ENCODE data around the gene ATP6V0A4.
"Not testable (repeated sequence)": the region's sequence is repeated elsewhere in the genome, so short reads cannot be mapped to it uniquely, and the experiment has no call there.

ATP6V0A4 gene

DNA sequence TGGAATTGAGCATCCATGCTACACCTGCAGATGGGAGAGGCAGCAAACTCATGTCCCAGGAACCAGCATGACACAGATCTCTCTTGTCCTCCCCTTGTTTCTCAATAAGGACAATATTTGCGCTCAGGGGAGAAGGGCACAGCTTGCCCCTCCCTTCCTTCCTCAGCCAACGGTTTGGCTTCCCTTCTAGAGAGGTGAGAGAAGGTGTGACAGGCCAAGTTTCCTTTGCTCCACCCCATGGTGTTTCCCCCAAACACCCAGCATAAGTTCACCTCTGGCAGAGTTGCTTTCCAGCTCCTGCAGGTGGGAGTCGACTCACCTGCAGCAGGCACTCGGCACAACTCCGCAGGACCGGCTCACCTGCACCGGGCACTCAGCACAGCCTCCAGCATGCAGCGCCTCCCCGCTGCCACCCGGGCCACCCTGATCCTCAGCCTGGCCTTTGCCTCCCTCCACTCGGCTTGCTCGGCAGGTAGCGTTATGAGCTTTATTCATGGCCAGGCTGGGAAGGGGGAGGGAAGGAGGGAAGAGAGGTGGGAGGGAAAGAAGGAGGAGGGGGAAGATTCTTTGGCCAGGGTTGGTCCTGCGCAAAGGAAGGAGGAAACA lies at the start of gene ATP6V0A4, which contains the start of gene TMEM213:
Gene ATP6V0A4 (minus strand): TSS at position 482 of the 606 bp plus-strand sequence. CDS start 26,949 bp downstream, outside the sequence.
Gene TMEM213 (plus strand): TSS at position 280 of the 606 bp plus-strand sequence. CDS start 111 bp downstream, at position 391.
- FAIRE-seq = no peak

DNA sequence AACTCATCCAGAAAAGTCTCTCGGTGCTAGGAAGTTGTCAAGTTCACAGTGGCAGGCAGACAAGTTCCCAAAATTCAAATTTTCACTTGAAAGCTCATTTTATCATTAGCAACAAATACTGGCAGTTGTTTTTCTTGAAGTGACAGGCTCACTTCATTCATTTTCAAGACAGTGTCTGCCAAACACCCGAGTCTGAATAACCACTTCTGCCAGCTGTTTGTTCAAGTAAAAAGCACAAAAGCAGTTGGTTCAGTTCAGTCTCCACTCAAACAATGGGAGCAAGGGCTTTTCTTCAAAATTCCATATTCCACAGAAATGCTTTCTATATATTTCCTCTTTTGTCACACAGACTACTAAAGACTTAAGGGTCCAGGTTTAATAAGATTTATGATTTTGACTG lies 47.7 kb upstream of the ATP6V0A4 start:
- no peak for FAIRE-seq

DNA sequence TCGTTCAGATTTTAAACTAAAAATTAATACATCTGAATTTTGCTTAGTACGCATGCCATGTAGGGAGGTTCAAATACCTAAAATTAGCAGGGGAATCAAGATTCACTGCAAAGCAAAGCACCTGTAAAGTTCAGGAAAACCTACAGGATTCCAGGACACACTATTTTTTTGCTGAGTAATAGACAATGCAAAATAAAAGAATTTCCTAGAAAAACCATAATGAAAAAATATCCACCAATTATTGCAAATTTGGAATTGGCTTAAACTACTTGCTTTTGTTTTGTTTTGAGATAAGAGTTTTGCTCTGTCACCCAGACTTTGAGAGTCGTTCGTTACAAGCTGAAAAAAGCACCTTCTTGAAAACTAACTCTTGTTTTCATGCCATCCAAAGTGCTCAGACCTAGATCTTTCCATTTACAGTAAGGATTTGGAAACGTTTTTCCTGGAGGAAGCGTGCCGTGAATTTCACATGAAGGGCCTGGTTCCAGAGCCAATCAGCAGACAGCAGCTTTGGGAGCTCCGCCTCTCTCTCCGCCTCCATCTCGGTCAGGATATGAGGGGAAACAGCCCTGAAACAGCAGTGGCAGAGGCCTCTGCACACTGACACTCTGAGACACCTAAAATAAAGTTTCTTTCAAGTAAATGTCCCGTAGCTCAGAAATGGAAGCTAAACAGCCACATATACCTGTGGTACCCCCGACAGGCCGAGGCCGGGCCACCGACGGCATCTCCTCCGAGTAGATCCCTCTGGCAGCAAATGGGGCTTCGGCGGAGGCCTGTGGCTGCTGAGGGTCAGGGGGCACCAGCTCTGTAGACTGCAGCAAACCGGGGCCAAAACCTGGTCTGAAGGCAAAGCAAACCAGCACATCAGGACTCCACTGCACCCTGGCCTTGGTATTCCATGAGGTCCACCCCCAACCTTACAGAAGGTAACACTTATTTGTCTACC lies 45.9 kb upstream of the ATP6V0A4 start:
- FAIRE-seq = no peak

DNA sequence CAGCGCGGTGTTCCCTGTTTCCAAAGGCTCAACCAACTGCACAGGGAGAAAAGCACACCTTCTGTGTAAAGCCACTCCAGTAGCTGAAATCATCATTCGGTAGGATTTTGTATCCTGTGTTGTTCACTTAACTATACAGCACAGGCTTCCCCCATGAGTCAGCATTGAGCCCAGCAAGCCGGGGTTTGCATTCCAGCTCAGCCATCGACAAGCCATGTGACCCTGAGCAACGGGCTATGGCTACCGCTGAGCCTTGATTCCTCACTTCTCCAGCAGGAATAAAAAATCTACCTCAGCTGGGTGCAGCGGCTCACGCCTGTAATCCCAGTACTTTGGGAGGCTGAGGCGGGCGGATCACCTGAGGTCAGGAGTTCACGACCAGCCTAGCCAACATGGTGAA lies 44.1 kb upstream of the ATP6V0A4 start:
- FAIRE-seq = no peak

DNA sequence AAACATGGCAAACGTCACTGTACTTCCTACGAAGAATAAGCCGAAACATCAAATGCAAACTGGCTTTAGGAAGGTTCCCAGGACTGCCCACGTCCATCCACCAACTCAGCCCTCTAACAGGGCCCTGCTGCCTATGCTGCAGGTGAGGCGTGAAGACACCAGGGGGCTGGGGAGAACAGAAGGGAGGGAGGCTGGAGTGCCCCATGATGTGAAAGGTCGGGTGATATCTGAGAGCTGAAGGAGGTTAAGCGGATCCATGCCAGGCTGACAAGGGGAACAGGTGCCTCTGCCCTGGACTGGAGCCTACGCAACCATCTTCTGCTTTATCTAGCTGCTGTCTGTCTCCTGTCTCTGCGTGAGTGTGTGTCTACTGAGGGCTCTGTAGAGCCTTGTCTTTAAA lies 40.2 kb upstream of the ATP6V0A4 start:
- no peak for FAIRE-seq

DNA sequence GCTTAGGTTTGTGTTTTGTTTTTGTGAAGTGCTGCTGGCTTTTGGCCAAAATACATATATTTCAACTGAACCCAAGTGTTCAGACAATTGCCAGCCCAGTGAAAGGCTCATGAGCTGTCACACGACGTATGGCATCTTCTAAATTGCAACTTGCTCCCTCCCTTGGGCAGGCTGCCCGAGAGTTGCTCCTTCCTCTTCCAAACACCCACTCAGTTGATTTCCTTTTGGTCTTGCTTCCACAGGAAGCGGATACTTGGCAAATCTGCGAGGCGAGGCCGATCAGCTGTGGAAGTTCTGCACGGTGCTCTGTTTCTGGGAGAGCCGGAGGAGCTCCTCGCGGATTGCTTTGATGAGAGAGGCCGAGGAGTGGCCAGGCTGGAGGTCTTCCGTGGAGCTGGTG lies 39.6 kb upstream of the ATP6V0A4 start:
- FAIRE-seq = no peak

DNA sequence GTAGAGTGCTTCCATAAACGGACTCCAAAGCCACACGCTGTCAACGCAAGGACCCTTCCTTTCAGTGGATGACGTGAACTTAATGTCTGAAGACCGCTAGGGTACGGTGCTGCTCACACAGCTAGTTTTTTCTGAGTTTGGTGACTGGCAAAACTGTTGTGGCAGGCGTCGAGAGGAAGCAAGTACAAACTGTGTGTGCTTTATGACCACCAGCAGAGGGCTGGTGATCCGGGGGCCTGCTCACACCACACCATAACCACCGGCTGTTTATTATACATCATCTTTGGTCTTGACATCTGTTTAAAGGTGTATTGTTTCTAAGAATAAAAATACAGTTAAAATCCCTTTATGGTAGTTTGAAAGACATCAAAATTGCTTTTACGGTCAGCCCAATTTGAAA lies 37.1 kb upstream of the ATP6V0A4 start:
- no peak for FAIRE-seq

DNA sequence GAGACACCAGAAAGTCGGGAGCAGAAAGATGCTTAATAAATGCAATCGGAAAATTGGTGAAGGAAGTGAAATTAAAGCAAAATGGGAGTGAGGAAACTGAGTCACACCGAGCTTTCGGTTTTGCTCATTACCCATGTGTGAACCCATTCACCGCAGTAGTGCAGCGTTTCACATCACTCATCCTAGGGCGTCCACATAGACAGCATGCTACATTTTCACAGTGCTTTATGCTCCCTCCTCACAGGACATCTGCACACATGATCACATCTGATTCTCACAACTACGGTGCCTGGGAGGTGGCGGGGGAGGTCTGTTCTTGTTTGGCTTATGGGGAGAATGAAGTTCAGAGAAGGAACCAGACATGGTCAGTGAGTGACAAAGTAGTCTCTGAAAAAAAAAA lies 36.6 kb upstream of the ATP6V0A4 start:
- no peak for FAIRE-seq

DNA sequence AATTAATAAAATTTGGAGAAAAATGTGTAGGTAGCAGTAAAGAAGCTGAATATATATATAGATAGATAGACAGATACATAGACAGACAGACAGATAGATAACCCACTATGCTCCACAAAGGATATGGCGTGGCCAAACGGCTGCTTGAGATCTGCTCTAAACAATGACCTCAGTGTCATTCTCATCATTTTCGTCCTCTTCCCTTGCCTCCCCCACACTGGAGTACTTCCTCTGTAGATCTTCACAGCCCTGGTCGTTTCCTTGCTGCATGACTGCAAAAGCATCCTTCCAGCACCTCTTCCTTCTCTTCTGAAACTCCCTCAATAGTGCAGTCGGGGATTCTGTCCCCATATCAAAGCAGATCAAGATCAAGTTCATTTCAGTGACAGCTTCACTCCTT lies 35.6 kb upstream of the ATP6V0A4 start:
- FAIRE-seq = no peak

DNA sequence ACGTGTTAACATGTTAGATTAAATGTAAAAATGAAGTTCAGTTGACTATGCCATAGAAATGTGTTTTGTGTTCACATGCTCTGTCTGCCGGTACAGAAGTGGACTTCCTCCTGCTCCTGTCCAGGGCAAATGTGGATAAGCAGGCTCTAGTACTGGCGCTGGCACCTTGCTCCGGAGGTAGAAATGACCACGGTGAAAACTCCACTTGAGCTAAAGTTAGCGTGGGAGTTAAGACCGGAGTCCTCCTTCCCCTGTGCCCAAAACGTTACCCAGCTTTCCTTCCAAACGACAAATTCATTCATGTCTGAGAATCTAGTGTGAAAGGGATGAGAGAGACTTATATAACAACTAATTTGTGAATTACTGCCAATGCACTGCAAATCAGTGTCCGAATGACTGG lies 35.0 kb upstream of the ATP6V0A4 start:
- FAIRE-seq = no peak

DNA sequence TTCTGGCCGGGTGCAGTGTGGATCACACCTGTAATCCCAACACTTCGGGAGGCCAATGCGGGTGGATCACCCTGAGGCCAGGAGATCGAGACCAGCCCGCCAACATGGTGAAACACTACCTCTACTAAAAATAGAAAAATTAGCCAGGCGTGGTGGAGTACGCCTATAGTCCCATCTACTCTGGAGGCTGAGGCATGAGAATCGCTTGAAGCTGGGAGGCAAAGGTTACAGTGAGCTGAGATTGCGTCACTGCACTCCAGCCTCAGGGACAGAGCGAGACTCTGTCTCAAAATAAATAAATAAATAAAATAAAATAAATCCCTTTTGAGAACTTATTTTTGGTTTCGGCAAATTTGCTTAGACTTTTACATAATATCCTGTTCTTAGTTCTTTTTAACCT lies 31.3 kb upstream of the ATP6V0A4 start:
- no peak for FAIRE-seq

DNA sequence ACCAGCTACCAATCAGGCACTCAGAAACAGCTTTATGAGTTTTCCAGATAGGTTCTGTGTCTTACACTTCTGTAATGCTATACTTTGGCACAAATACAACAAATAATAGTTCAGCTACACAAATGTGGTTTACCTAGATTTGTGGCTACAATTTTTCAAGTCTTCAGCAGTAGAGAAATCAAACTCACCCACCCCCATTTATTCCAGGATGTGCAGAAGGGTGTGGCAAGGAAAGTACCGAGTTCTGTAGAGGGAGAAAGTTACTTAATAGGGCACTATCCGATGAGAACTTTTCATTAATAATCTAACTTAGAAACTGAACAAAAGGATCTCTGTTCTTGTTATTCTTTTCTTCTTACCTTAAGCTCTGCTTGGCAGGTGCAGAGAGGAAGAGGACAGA lies 30.3 kb upstream of the ATP6V0A4 start:
- FAIRE-seq = no peak

DNA sequence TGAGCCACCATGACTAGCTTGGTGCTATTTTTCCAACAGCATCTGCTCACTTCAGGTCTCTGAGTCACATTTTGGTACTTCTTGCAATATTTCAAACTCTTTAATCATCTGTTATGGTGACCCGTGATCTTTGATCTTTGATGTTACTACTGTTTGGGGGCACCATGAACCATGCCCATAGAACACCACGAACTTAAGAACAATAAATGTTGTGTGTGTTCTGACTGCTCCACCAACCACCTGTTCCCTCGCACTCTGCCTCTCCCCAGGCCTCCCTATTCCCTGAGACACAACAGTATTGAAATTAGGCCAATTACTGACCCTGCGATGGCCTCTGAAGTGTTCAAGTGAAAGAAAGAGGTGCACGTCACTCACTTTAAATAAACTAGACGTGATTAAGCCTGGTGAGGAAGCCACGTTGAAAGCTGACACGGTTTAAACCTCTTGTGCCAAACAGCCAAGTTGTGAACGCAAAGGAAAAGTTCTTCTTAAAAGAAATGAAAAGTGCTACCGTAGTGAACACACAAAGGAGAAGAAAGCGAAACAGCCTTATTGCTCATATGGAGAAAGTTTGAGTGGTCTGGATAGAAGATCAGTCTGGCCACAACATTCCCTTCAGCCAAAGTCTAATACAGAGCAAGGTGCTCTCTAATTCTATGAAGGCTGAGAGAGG lies 27.2 kb upstream of the ATP6V0A4 start:
- no peak for FAIRE-seq

DNA sequence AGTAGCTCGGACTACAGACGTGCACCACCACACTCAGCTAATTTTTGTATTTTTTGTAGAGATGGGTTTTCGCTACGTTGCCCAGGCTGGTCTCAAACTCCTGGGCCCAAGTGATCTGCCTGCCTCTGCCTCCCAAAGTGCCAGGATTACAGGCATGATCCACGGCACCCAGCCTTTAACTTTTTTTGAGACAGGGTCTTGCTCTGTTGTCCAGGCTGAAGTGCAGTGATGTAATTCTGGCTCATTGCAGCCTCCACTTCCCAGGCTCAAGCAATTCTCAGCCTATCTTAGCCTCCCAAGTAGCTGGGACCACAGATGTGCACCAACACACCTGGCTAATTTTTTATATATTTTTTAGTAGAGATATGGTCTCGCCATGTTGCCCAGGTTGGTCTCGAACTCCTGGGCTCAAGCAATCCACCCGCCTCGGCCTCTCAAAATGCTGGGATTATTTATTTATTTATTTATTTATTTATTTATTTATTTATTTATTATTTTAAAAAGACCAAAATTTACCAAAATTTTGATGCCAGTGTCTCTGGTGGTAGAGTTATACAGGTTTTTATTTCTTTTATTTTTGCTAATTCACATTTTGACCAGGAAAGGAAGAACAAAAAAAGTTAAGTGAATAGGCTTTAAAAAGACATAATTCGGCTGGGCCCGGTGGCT lies 25.0 kb upstream of the ATP6V0A4 start:
- FAIRE-seq = no peak

DNA sequence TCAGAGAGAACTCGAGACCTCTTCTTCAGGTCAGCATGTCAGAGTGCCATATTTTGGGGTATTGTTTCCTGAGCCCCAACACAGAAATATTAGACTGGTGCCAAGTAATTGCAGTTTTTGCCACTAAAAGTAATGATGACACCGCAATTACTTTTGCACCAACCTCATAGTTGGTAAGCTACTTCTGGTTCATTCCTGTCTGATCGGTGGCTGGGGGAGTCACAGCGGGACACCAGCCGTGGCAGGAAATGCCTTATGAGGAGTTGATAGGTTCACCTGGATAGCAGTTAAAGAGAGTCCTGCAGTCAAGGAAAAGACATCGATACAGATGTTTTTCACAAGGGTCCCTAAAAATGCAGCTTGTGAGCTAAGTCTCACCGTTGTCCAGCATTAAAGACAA lies 23.9 kb upstream of the ATP6V0A4 start:
- no peak for FAIRE-seq

DNA sequence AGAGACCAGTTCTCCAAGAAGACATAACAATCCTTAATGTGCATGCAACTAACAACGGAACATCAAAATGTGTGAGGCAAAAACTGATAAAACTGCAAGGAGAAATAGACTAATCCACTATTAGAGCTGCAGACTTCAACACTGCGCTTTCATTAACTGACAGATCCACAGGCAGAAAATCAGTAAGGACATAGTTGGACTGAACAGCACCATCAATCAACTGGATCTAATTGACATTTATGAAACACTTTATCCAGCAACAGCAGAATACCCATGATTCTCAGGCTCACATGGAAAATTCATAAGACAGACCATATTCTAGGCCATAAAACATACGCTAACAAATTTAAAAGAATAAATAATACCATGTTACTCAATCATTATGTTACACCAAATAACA lies 21.6 kb upstream of the ATP6V0A4 start:
- no peak for FAIRE-seq

DNA sequence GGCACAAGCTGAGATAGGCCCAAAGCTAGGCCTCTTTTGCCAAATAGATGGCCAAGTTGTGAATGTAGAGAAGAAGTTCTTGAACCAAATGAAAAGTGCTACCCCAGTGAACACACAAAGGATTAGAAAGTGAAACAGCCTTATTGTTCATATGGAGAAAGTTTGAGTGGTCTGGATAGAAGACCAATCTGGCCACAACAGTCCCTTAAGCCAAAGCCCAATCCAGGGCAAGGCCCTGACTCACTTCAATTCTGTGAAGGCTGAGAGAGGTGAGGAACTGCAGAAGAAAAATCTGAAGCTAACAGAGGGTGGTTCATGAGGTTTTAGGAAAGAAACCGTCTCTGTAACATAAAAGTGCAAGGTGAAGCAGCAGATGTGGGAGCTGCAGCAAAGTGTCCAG lies 18.7 kb upstream of the ATP6V0A4 start:
- no peak for FAIRE-seq

DNA sequence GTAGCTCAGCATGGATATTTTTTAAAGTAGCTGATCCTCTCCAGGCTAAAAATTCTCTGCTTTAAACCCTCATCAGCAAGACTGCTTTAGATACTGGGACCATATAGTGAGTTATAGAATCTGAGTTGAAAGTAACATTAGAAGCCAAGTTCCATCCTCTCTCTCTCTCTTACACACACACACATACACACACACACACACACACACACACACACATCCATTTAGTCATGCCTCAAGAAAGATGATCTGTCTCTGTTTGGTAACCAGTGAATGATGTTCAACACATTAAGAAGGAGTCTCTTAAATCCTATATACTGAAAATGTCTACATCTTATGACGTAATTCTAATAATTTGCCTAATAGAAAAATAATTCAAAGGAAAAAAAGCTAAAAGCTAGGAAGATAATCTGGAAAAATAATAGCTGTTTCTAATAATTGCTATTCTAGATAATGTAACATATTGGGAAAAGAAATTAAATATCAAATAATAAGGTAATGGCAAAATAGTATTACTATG lies 16.9 kb upstream of the ATP6V0A4 start:
- FAIRE-seq = no peak

DNA sequence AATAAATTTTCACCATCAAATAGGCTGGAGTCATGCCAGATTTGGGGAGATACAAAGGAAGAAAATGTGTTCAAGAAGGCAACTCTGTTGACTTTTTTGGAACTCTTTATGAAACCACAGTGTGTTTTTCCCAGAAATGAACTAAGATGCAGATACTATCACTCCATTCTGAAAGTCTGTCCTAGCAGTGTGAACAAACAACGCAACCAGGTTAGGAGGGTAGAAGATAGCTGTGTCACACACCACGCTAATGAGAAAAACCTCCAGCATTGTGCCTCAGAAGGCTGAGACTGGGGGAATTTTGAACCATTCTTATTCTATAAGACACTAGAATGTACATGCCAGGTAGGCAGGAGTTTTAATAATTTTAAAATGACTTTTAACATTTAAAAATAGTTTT lies 15.9 kb upstream of the ATP6V0A4 start:
- FAIRE-seq = no peak

DNA sequence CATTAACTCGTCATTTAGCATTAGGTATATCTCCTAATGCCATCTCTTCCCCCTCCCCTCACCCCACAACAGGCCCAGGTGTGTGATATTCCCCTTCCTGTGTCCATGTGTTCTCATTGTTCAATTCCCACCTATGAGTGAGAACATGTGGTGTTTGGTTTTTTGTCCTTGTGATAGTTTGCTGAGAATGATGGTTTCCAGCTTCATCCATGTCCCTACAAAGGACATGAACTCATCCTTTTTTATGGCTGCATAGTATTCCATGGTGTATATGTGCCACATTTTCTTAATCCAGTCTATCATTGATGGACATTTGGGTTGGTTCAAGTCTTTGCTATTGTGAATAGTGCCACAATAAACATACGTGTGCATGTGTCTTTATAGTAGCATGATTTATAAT lies 13.3 kb upstream of the ATP6V0A4 start:
- not testable (repeated sequence) for FAIRE-seq

DNA sequence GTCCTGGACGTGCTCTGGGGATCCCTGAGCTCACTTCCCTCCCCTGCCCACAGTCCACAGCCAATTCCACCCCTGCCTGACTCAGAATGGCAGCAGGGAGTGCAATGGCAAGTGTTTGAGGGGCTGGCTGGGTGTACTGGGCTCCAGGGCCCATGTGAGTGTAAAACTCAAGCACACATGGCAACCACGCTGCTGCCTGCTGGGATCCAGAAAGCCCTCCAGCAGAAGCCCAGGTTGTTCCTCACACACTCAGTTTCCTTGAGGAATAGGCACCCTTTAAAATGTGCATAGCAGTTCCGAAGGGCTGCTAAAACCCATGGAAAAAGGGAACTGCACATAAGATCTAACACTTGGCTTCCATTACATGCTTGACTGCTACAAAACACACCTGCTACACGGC lies 11.3 kb upstream of the ATP6V0A4 start:
- no peak for FAIRE-seq

DNA sequence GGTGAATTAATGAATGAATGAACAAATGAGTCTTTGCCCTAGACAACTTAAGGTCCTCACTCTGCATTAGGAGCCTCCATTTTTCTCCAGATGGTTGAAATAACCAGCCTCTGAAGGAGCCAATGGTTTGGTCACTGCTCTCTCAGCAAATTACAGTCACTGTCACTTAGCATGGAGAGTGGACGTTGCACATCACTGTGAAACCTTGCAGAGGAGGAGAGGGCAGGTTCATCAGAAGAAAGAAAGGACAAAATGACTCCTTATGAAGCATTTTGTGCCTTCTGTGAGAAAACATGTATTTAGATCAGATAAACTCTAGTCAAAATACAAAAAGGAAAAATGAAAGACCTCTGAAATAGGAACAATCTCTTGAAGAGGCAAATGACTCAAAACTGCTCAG lies 6.6 kb upstream of the ATP6V0A4 start:
- FAIRE-seq = no peak

DNA sequence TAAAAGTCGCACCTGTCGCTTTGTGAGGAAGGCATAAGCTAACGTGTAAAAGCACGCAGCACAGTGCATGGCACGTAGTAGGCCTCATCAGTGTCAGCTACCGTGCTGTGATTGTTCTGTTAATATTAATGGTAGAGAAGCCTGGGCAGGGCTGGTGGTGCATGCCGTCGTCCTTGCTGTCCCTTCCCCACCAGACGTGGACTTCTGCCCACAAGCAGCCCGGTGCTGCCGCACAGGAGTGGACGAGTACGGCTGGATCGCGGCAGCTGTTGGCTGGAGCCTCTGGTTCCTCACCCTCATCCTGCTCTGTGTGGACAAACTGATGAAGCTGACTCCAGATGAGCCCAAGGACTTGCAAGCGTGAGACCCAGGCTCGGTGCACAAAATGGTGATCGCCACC lies 4.7 kb upstream of the ATP6V0A4 start:
- FAIRE-seq = no peak

Data from islet of Langerhans (tissue), 1 donor.